Right lobe of liver (tissue), 4 donors: Measurements from ENCODE around the gene PTRH2.

Source experiments
- CTCF ChIP-seq, 4 donors: fragments of 200-600 bp in 3 of 4; fragments of 450-650 bp in 1 of 4; IDR thresholded peaks; one replicate each; pipeline versions ENCODE4 v1.5.1 to v1.8.0; 2016 to 2022; ENCODE audit warnings: antibody characterized with exemption in 4 of 4, mild to moderate bottlenecking in 2 of 4
- POLR2A ChIP-seq: fragments of 450-650 bp; IDR thresholded peaks from one replicate; pipeline ENCODE4 v1.6.1; 2017; ENCODE audit warnings: antibody characterized with exemption, mild to moderate bottlenecking
- donor health status: DM: no; HTN: no; CAD: no.
- donor health status: DM: no; HTN: no; CAD: no.
- donor health status: DM: no; HTN: yes; CAD: no.

- no peak for TF ChIP-seq CTCF (IDR thresholded peaks at IDR 0.05)
- no peak for TF ChIP-seq POLR2A
Measured at GRCh38 chr17:59707971-59708430, 771 bp upstream of the PTRH2 start.
